Amygdala (tissue), 56 donors: ENCODE results near the gene LY6G5C.

Experiments used
- DNase-seq, 56 donors: peaks; one replicate each; lab custom pipeline; 2025; lab: John Stamatoyannopoulos, UW

Gene LY6G5C

GRCh38 chr6:31651602-31652191 lies 29.2 kb downstream of the LY6G5C start:
- DNase-seq, result peak in 8 of 56 donors; percentile 38 to 87 (median 73)

GRCh38 chr6:31645325-31645724 lies 35.5 kb downstream of the LY6G5C start:
- no peak for DNase-seq

GRCh38 chr6:31643818-31644454 lies 36.9 kb downstream of the LY6G5C start:
- DNase-seq, result no peak

GRCh38 chr6:31642798-31643570 lies 37.9 kb downstream of the LY6G5C start:
- no peak for DNase-seq

- DNase-seq, result no peak
These were observed 39.5 kb downstream of the LY6G5C start for GRCh38 chr6:31641370-31641769.

GRCh38 chr6:31640612-31641011 lies 40.3 kb downstream of the LY6G5C start:
- DNase-seq, result no peak

GRCh38 chr6:31639449-31639861 lies 41.4 kb downstream of the LY6G5C start:
- no peak for DNase-seq

- DNase-seq, result no peak
These were observed 41.8 kb downstream of the LY6G5C start for GRCh38 chr6:31639043-31639442.

- DNase-seq, result no peak
These were observed 43.9 kb downstream of the LY6G5C start for GRCh38 chr6:31636698-31637596.

GRCh38 chr6:31634969-31635575 lies 45.8 kb downstream of the LY6G5C start:
- DNase-seq, result no peak

- no peak for DNase-seq
These were observed 46.7 kb downstream of the LY6G5C start for GRCh38 chr6:31634131-31634530.

- no peak for DNase-seq
These were observed 47.4 kb downstream of the LY6G5C start for GRCh38 chr6:31633447-31633846.

GRCh38 chr6:31632279-31632946 lies 48.5 kb downstream of the LY6G5C start:
- DNase-seq, result no peak

- no peak for DNase-seq
These were observed 49.1 kb downstream of the LY6G5C start for GRCh38 chr6:31631681-31632278.

- DNase-seq, result no peak
These were observed 49.7 kb downstream of the LY6G5C start for GRCh38 chr6:31631209-31631608.

- DNase-seq, result no peak
These were observed 50.5 kb downstream of the LY6G5C start for GRCh38 chr6:31630177-31630934.

GRCh38 chr6:31629014-31629413 lies 51.9 kb downstream of the LY6G5C start:
- no peak for DNase-seq

- DNase-seq, result no peak
These were observed 53.1 kb downstream of the LY6G5C start for GRCh38 chr6:31627690-31628287.
